ENCODE data around the gene ADI1.

DNA sequence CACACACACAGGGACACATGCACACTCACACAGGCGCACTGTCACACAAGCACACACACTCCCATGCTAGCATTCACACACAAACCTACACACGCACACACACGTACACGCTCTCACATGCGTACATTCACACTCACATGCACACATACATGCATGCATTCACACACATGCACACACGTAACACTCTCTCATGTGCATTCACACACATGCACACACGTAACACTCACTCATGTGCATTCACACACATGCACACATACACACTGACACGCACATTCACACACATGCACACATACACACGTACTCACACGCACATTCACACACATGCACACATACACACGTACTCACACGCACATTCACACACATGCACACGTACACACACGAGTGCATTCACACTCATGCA lies 16.3 kb downstream of the ADI1 start:
- TF ChIP-seq CTCF (IDR thresholded peaks at IDR 0.05), result no peak
- no peak for TF ChIP-seq POLR2A (IDR thresholded peaks at IDR 0.05)

All from body of pancreas (tissue), 4 donors.